Measurements from ENCODE around the gene MSH3.

Gene MSH3

GRCh38 chr5:80644900-80645299, 9.6 kb upstream of the MSH3 start:
- Mint-ChIP-seq H3K9me3 (peaks cover 27% of the 10 kb centered on the region), H3K4me3 (no peak overlapping the region), H3K27me3 (ENCODE audit: low read depth, poor library complexity) (peaks cover 3% of the 10 kb centered on the region), H3K36me3 (ENCODE audit: low read depth) (peaks cover 92% of the 10 kb centered on the region), H3K27ac (no peak overlapping the region), H3K4me1 (peaks cover 4% of the 10 kb centered on the region)
- no peak for DNase-seq
- TF ChIP-seq, protein P1, sequence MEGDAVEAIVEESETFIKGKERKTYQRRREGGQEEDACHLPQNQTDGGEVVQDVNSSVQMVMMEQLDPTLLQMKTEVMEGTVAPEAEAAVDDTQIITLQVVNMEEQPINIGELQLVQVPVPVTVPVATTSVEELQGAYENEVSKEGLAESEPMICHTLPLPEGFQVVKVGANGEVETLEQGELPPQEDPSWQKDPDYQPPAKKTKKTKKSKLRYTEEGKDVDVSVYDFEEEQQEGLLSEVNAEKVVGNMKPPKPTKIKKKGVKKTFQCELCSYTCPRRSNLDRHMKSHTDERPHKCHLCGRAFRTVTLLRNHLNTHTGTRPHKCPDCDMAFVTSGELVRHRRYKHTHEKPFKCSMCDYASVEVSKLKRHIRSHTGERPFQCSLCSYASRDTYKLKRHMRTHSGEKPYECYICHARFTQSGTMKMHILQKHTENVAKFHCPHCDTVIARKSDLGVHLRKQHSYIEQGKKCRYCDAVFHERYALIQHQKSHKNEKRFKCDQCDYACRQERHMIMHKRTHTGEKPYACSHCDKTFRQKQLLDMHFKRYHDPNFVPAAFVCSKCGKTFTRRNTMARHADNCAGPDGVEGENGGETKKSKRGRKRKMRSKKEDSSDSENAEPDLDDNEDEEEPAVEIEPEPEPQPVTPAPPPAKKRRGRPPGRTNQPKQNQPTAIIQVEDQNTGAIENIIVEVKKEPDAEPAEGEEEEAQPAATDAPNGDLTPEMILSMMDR (IDR thresholded peaks at IDR 0.05): no peak

GRCh38 chr5:80646926-80647325, 7.5 kb upstream of the MSH3 start:
- Mint-ChIP-seq H3K36me3 (ENCODE audit: low read depth) (peaks cover 72% of the 10 kb centered on the region), H3K9me3 (peaks cover 23% of the 10 kb centered on the region), H3K4me1 (peaks cover 4% of the 10 kb centered on the region), H3K27ac (no peak overlapping the region), H3K27me3 (ENCODE audit: low read depth, poor library complexity) (no peaks in the 10 kb centered on the region), H3K4me3 (no peak overlapping the region)
- TF ChIP-seq, protein P1 (IDR thresholded peaks at IDR 0.05): no peak
- DNase-seq: no peak

- H3K4me3 Mint-ChIP-seq: peak overlapping the region; percentile 91
- peaks cover 36% of the 10 kb centered on the region for H3K36me3 Mint-ChIP-seq (ENCODE audit: low read depth)
- no peak overlapping the region for H3K27ac Mint-ChIP-seq
- peaks cover 34% of the 10 kb centered on the region for H3K4me1 Mint-ChIP-seq
- peaks cover 4% of the 10 kb centered on the region for H3K9me3 Mint-ChIP-seq
- TF ChIP-seq, protein P1 (IDR thresholded peaks at IDR 0.05): no peak
- DNase-seq: no peak
- H3K27me3 Mint-ChIP-seq (ENCODE audit: low read depth, poor library complexity): no peaks in the 10 kb centered on the region
Measured at GRCh38 chr5:80653502-80653901, 950 bp upstream of the MSH3 start.

DNA sequence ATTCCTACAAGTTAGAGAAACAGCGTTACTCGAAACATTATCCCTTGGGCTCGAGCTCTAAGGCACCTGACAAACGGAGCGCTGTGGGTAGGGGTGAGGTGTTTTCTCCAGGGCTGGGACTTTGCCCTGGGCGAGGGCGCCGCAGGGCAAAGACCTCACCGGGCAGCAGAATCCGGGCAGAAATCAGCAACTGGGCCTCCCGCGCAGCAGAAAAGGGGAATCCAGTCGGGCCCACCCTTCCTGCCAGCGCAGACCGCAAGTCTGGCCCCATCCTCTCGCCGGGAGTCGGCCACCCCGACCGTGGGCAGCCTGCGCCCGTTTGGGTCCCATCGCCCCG, 430 bp upstream of the MSH3 start:
- Mint-ChIP-seq H3K27ac (no peak overlapping the region), H3K9me3 (peaks cover 4% of the 10 kb centered on the region), H3K36me3 (ENCODE audit: low read depth) (peaks cover 36% of the 10 kb centered on the region), H3K4me3 (peak overlapping the region; percentile 91), H3K27me3 (ENCODE audit: low read depth, poor library complexity) (no peaks in the 10 kb centered on the region), H3K4me1 (peaks cover 34% of the 10 kb centered on the region)
- TF ChIP-seq, protein P1 (IDR thresholded peaks at IDR 0.05): no peak
- no peak for DNase-seq

DNA sequence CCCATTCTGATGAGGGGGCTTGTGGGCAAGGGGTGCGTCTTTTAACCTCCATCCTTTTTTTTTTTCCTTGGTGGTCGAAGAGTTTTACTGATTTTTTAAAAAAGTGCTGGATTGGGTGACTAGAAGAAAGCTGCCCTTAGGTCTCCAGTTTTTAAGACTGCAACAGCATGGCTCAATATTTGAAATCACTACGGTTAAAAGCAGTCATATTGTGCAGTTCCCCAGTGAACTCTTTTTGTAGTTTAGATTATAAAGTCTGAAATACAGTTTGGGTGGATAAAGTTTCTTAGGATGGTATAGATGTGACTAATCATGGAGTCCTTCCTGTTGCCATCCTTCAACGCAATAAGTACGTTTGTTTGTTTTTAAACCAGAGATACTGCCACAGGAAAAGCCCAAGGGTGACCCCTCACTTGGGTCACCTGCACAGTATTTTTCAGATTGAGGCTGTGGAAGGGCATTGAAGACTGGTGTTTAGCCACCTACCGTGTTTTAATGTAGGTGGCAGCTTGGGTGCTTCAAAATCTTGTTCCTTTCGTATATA, 851 bp downstream of the MSH3 start:
- peaks cover 9% of the 10 kb centered on the region for H3K9me3 Mint-ChIP-seq
- TF ChIP-seq, protein P1 (IDR thresholded peaks at IDR 0.05): no peak
- H3K4me1 Mint-ChIP-seq: peaks cover 34% of the 10 kb centered on the region

GRCh38 chr5:80656425-80656824, 2.0 kb downstream of the MSH3 start:
- H3K9me3 Mint-ChIP-seq: peaks cover 9% of the 10 kb centered on the region
- peaks cover 5% of the 10 kb centered on the region for H3K27me3 Mint-ChIP-seq (ENCODE audit: low read depth, poor library complexity)
- TF ChIP-seq, protein P1 (IDR thresholded peaks at IDR 0.05): no peak
- DNase-seq: no peak
- H3K36me3 Mint-ChIP-seq (ENCODE audit: low read depth): peaks cover 57% of the 10 kb centered on the region
- H3K4me3 Mint-ChIP-seq: peak overlapping the region; percentile 95
- H3K4me1 Mint-ChIP-seq: peaks cover 34% of the 10 kb centered on the region
- H3K27ac Mint-ChIP-seq: no peak overlapping the region

More for the DNA sequence above, 851 bp downstream of the MSH3 start:
- Mint-ChIP-seq H3K4me3 (peak overlapping the region; percentile 95), H3K27me3 (ENCODE audit: low read depth, poor library complexity) (no peaks in the 10 kb centered on the region), H3K36me3 (ENCODE audit: low read depth) (peaks cover 45% of the 10 kb centered on the region), H3K27ac (peak overlapping the region; percentile 97)
- no peak for DNase-seq
